HFF-Myc (cell line): Measurements from ENCODE around the gene EVC2.
A peak's percentile ranks its signal among the peaks of the same experiment; 100 is the strongest.

ENCODE experiments used
- DNase-seq: peaks from one replicate; pipeline ENCODE4 v3.0.0-alpha.2; 2011; ENCODE audit warnings: low read depth; ENCODE audit errors: extremely low read depth
- H3K4me3 ChIP-seq: replicated peaks from 2 replicates; pipeline ENCODE4 v1.5.1; 2011; ENCODE audit warnings: low read depth, mild to moderate bottlenecking, control low read depth, low read length
- TF ChIP-seq, protein P1 (sequence below): IDR thresholded peaks from 2 replicates; pipeline ENCODE4 v1.5.1; 2012; ENCODE audit warnings: mild to moderate bottlenecking, low read depth, low read length, control low read depth; ENCODE audit errors: missing control alignments

EVC2 gene, protein sequence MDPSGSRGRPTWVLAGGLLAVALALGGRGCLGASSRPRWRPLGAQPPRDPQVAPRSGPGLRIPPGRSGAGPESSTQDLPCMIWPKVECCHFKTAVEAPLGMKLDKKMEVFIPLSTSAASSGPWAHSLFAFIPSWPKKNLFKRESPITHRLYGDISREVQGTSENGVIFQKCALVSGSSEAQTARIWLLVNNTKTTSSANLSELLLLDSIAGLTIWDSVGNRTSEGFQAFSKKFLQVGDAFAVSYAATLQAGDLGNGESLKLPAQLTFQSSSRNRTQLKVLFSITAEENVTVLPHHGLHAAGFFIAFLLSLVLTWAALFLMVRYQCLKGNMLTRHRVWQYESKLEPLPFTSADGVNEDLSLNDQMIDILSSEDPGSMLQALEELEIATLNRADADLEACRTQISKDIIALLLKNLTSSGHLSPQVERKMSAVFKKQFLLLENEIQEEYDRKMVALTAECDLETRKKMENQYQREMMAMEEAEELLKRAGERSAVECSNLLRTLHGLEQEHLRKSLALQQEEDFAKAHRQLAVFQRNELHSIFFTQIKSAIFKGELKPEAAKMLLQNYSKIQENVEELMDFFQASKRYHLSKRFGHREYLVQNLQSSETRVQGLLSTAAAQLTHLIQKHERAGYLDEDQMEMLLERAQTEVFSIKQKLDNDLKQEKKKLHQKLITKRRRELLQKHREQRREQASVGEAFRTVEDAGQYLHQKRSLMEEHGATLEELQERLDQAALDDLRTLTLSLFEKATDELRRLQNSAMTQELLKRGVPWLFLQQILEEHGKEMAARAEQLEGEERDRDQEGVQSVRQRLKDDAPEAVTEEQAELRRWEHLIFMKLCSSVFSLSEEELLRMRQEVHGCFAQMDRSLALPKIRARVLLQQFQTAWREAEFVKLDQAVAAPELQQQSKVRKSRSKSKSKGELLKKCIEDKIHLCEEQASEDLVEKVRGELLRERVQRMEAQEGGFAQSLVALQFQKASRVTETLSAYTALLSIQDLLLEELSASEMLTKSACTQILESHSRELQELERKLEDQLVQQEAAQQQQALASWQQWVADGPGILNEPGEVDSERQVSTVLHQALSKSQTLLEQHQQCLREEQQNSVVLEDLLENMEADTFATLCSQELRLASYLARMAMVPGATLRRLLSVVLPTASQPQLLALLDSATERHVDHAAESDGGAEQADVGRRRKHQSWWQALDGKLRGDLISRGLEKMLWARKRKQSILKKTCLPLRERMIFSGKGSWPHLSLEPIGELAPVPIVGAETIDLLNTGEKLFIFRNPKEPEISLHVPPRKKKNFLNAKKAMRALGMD

DNA sequence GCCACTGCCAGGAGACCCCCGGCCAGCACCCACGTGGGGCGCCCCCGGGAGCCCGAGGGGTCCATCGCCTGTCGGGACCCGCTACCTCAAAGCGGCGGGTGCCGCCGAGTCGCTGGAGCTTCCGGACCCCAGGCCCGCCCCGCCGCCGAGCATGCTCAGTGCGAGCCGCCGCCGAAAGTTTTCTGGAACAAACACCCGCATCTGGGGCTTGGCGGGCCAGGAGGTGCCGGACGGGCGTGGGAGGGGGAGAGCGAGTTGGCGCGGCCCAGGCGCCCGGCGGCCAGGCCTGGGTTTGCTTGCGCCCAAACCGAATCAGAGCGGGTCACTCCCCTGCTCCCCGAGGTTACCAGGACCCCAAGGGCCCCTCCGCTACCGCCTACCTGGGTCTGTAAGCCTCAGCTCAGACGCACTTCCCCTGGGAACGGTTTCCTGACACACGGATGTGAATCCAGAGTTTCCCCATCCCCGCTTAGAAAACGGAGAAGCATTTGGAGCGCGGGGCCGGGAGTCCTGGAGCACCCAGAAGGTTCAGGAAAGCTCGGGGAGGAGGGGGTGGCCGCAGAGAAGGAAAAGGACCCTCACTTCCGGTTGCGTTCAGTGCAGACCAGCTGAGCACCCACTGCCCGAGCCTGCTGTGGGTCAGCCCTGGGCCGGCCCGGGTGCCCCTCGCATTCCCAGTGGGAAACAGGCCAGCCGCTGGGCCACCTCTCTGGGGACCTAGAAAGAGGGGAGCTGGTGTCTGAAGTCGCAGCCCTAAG lies at the start of gene EVC2:
EVC2 (minus strand) TSS at position 111 of the 758 bp plus-strand sequence; CDS start at position 65, 46 bp downstream.
- TF ChIP-seq, protein P1, sequence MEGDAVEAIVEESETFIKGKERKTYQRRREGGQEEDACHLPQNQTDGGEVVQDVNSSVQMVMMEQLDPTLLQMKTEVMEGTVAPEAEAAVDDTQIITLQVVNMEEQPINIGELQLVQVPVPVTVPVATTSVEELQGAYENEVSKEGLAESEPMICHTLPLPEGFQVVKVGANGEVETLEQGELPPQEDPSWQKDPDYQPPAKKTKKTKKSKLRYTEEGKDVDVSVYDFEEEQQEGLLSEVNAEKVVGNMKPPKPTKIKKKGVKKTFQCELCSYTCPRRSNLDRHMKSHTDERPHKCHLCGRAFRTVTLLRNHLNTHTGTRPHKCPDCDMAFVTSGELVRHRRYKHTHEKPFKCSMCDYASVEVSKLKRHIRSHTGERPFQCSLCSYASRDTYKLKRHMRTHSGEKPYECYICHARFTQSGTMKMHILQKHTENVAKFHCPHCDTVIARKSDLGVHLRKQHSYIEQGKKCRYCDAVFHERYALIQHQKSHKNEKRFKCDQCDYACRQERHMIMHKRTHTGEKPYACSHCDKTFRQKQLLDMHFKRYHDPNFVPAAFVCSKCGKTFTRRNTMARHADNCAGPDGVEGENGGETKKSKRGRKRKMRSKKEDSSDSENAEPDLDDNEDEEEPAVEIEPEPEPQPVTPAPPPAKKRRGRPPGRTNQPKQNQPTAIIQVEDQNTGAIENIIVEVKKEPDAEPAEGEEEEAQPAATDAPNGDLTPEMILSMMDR: no peak
- peak within 1 kb of the TSS; percentile 63 for H3K4me3 ChIP-seq
- no peak for DNase-seq

DNA sequence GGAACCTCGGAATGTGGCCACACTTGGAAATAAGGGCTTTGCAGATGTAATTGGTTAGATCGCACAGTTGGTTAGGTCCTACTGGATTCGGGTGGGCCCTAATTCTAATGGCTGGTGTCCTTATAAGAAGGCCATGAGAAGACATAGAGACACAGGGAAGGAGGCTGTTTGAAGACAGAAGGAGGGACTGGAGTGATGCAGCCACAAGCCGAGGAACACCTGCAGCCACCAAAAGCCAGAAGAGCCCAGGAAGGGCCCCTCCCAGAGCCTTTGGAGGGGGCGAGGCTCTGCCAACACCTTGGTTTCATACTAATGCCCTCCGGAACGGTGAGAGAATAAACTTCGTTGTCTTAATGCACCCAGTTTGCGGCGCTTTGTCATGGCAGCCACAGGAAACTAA lies 49.6 kb upstream of the EVC2 start:
- no peak overlapping the region for H3K4me3 ChIP-seq
- no peak for DNase-seq
- TF ChIP-seq, protein P1: no peak

DNA sequence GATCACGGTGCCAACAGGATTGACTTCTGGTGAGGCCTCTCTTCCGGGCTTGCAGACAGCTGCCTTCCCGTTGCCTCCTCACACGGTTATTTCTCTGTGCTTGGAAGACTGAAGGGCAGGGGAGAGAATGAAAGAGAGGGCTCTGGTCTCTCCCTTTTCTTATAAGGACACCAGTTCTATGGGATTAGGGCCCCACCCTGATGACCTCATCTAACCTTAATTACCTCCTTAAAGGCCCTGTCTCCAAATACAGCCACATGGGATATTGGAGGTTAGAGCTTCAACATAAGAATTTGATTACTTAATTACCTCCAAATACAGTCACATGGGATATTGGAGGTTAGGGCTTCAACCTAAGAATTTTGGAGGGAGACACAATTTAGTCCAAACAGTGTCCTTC lies 49.2 kb upstream of the EVC2 start:
- TF ChIP-seq, protein P1: no peak
- H3K4me3 ChIP-seq: no peak overlapping the region
- DNase-seq: no peak

DNA sequence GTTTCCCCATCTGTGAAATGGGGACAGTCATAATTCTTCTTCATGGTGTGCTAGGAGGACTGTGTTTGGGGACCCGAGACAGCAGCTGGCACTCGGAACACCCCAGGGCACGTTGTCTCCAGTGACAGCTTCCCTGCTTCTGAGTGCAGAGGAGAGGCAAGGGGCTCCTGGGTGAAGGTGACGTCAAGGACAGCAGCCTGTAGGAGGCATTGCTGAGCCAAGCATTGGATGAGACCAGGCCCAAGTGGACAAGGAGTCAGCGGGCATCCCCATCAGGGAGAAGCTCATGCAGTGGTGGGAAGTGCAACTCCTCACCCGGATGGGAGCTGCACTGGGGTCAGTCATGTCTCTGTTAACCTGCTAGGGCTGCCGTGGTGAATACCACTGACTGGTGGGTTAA lies 48.7 kb upstream of the EVC2 start:
- H3K4me3 ChIP-seq: no peak overlapping the region
- no peak for DNase-seq
- TF ChIP-seq, protein P1: no peak

DNA sequence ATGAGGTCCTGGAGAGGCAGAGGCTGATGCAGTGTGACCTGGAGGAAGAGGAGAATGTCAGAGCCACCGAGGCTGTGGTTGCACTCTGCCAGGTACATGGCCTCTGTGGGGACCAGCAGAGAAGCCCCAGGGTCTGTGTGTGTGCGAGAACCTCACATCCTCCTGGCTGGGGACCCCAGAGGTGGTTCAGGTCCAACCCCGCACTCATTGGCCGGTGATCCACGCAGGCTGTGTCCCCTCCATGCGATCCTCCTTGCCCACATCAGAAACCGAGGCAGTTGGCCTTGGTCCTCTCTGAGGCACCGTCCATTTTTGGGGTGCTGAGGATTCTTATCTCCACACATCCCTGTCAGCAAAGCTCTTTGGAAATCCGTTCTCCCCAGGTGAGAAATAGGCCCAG lies 47.9 kb upstream of the EVC2 start:
- no peak overlapping the region for H3K4me3 ChIP-seq
- TF ChIP-seq, protein P1: no peak
- DNase-seq: no peak

DNA sequence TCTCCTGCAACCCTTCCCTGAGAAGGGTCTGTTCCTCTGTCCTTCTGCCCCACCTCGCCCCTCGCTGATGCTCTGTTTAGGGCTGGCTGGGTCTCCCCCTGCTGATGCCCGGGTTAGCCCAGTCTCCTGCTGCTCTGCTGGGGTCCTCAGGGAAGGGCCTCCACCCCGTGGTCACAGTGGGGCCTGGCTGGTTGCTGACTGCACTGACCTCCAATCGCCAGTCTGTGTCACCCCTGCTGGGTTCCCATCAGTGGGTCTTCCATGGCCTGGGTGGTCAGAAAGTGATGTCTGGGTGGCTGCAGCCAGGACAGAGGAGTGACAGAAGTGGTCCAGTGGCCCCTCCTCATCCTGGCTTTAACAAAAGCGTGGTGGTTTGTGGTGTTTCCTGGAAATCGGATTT lies 47.3 kb upstream of the EVC2 start:
- DNase-seq: no peak
- TF ChIP-seq, protein P1: no peak
- no peak overlapping the region for H3K4me3 ChIP-seq
